NCI-H2196 treated with DMSO at 0.1 percent for 48 hours (cell line): Measurements from ENCODE around the gene NOC2L.

Experiments used
- DNase-seq: peaks from one replicate; lab custom pipeline; 2025; ENCODE audit not compliant: unreplicated experiment; lab: John Stamatoyannopoulos, UW

Gene NOC2L

DNA sequence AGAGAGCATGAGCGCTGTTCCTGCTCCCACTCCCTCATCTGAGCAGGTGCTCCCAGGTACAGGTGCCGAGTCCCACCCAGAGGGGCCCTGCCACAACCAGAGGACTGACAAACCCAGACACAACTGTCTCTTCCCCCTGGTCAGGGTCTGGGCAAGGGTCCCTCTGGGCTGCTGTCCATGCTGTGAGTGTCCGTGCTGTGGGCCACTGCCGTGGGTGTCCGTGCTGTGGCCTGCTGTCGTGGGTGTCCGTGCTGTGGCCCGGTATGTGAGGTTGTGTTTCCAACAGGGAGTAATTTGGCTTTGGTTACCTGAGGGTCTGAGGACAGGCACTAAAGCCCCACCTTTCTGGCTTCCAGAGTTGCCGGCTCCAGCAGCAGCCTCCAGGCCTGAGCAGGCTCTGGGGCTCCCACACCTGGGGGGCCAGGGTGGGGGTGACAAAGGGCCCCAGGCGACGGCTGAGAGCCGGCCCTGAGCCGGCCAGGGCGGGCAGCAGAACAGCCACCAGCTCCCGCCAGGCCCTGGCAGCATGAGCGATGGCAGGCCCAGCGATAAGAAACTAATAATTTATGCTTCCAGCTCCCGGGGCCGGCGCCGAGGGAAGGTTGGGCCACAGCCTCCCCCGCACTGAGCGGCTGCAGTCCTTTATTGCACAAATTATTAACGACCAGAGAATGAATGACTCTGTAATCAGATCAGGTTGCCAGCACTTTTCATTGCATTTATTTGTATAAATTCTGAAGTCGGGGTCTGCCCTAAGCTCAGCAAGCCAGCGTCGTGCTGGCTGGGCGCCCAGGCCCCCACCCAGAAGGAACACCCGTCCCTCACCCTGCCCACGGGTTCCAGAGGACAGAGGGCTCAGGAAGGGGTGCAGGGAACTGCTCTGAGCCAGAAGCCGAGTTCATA, 42.6 kb downstream of the NOC2L start:
- DNase-seq, result no peak

DNA sequence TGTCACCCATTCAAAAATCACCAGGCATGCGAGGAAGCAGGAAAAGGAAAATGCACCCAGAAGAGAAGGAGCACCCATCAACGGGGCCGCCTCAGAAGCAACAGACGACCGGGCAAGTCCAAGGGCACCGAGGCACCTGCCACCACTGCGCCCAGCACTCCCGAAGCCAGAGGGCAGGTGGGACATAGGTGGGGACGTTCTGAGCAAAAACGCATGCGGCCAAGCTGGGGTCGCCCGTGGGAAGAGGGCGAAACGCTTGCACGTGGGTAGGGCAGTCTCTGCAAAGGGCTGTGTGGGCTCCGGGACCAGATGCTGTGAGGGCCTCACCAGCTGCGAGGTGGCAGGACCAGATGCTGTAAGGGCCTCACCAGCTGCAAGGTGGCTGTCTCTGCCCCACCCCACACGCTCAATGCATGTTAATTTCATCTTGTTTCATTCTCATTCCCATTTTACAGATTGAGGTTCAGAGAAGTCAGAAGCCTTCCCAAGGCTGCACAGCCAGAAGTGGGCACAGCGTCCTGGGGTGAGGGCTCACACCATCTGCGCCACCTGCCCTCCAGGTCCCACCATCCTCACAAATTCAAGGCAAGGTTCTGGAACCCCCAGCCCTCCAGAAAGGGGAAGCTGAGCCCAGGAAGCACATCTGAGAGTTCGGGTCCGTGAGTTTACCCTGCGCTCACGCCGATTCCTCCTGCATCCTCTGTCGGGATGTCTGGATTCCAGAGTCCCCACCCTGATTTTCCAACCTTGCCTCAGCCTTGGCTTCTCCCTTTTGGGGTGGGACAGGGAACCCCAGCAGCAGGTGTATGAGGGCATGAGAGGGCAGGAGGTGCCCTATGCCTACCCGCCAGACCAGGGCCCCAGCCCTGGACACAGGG, 43.5 kb downstream of the NOC2L start:
- no peak for DNase-seq

DNA sequence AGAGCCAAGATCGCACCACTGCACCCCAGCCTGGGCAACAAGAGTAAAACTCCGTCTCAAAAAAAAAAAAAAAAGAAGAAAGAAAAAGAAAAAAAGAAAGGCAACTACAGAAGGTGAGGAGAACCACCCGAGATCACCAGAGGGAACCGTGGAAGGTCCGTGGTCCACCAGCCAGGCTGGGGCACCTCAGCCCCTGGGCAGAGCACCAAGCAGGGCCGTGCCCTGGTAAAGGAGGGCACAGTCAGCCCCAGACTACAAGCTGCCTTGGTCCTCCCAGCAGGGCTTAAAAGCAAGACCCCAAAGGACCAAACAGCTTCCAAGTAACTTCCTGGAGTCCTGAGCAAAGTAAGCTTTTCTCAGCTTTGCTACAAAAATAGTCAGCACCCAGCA, 44.2 kb downstream of the NOC2L start:
- no peak for DNase-seq

DNA sequence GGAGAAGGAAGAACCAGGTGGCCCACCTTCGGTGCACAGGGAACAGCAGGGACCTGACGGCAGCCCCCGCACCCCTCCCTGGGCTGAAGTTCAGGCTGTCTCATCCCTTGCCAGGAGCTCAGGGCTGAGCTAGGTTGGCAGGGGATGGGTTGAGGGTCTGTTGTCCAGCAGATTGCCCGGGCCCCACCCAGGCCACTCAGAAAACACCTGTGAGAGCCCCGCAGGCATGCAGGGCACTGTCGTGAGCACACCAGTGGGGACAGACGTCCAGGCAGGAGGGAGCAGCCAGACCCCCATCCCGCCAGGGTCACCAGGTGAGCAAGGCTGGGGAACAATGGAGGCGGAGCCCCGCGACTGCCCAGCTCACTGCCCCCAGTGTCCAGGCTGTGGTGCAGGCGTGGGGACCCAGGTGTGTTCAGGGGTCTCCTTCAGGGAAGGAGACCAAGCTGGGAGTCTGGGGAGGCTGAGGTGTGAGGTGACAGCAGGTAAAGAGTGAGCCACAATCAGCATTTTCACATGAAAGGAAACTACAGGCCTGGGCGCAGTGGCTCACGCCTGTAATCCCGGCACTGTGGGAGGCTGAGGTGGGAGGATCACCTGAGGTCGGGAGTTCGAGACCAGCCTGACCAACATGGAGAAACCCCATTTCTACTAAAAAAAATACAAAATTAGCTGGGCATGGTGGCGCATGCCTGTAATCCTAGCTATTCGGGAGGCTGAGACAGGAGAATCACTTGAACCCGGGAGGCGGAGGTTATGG, 44.7 kb downstream of the NOC2L start:
- no peak for DNase-seq

DNA sequence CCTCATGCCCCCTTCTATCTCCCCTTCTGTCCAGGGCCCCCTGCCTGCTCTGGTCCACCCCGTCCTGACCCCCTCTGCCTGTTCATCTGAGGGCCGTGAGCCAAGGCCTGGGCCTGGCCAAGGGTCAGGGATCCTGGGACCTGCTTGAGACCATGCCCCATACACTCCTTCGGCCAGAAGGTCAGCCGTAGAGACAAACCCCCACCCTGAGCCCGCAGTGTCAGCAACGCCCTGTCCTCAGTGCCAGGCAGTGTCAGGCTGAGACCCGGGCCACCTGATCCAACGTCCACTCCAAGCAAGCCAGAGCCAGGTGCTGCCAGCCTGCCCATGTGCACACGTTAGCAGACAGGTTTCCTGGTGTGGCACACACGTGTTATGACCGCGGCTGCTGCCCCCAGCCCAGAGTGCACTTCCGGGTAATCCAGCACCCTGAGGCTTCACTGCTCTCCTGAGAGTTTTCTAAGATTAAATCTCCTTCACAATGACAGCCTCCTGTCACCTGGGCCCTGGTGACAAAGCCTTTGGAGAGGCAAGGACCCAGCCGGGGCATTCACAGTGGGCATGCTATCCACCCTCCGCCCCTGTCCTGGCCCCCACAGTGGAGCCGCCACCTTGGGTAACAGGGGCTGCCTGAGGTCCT, 45.4 kb downstream of the NOC2L start:
- no peak for DNase-seq

DNA sequence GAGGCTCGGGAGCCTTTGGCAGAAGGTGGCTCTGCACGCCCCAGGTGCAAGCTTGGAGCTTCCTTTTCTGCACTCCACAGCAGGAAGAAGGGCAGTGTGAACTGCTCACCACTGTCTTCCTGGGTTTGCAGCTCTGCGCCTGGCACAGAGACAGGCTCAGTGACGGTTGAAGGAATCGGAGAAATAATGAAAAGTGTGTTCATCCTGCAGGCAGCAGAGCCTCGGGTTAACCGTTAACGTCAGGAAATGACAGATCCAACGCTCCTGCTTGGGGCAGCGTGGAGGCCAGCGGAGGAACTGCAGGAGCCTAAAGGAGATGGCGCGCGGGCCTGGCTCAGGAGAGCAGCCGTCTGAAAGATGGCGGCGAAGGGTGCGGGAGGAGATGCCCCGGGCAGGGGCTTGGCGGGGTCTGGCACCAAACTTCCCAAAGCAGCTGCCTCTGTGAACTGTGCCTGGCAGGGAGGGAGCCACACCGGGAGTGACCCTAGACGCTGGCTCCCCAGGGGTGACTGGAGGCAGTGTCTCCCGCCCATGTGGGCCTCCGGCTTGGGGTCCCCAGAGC, 46.2 kb downstream of the NOC2L start:
- no peak for DNase-seq

- no peak for DNase-seq
These were observed 46.9 kb downstream of the NOC2L start for GRCh38 chr1:911875-912739.

GRCh38 chr1:910881-911721, 48.0 kb downstream of the NOC2L start:
- DNase-seq, result no peak

- no peak for DNase-seq
These were observed 48.7 kb downstream of the NOC2L start for GRCh38 chr1:910311-910880.

GRCh38 chr1:909861-910310, 49.2 kb downstream of the NOC2L start:
- no peak for DNase-seq

GRCh38 chr1:908661-909060, 50.4 kb downstream of the NOC2L start:
- no peak for DNase-seq

DNA sequence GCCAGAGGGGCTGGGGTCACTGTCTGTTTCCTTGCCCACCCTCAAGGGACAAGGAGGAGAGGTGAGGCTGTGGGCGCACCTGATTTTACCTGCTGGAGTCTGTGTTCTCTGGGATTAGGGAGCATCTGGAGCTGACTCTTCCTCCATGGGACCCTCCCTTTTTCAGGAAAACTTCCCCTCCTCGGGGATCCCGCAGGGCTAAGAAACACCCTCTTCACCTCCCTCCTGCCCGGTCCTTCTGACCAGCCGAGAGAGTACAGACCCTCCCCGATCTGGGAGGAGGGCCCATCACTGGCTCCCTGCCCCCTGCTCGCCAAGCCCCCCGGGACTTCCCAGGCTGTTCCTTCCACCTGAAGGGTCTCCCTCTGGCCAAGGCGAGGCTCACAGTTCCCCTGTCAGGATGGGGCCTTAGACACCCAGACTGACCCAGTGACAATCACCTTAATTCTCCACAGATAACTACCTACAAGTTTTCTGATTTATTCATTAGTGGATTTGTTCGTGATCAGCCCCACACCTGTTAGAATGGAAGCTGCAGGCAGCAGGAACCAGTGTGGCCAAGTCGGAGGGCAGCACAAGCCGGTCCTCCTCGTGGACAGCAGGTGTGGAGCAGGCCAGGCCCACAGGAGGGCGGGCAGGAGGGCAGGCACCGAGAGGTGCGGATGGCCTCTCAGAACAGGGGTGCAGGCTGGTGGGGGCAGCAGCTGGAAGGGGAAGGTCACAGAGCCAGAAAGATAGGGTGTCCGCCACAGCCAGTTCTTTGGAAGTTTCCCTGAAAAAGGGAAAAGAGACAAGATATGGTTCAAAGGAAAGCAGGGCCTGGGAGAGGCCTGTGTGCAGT, 51.2 kb downstream of the NOC2L start:
- no peak for DNase-seq

DNA sequence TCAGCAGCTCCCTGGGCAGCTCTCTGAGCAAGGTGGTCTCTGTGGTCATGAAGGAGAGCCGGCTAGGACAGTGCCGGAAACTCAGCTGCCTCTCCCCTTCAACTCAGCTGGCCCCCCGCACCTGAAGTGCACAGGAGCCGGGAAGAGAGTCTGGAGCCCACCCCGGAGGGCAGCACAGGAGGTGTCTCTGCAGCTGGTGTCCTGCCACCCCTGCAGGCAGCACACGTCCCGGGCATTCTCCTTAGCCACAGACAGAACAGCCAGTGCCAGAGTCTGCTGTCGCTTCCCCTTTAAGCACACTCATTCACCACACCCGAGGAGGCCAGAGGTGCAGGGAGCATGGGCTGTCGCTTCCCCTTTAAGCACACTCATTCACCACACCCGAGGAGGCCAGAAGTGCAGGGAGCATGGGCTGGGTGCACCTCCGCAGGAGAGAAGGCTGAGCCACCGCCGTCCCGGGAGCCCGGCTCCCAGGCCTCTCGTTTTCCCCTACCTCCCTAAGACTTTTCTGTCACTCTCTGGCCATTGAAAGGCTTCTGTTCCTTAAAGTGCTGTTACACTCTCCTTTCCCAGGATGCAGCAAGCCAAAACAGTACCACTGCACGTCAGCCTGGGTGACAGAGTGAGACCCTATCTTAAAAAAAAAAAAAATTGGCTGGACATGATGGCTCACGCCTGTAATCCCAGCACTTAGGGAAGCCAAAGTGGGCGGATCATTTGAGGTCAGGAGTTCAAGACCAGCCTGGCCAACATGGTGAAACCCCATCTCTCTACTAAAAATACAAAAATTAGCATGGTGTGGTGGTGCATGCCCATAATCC, 52.2 kb downstream of the NOC2L start:
- DNase-seq, result no peak

DNA sequence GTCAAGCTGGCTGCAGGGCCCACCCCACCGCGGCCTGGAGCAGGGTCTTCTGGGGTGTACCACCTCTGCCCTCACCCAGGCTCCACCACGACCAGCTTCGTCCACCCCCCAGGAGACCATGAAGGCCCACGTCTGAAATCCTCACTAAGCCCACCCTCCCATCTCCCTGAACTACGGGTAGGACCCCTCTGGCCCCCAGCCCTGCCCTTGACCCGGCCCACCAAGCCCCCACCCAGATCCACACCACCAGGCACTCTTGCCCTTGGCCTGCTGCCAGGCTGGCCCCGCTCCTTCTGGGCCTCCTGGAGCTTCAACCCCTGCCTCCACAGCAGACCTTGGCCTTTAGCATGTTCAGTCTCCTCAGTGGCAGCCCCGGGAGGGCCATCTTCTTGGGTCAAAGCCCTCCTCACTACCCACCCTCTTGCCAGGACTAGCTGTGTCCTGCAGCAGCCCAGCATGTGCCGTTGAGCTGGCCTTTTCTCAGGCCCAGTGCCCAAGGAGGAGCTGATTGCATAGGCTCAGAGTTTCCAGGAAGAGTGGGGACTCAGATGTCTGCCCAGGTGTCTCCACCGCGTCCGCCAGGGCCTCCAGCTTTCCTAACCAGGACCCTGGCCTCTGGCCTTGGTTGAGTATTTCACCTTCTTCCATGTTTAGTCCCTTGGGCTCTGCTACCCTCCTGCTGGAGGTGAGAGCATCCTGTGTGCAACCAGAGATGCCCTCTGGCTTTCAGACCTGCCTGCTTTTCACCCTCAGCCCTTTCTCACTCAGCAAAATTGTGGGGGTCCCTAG, 53.1 kb downstream of the NOC2L start:
- no peak for DNase-seq

DNA sequence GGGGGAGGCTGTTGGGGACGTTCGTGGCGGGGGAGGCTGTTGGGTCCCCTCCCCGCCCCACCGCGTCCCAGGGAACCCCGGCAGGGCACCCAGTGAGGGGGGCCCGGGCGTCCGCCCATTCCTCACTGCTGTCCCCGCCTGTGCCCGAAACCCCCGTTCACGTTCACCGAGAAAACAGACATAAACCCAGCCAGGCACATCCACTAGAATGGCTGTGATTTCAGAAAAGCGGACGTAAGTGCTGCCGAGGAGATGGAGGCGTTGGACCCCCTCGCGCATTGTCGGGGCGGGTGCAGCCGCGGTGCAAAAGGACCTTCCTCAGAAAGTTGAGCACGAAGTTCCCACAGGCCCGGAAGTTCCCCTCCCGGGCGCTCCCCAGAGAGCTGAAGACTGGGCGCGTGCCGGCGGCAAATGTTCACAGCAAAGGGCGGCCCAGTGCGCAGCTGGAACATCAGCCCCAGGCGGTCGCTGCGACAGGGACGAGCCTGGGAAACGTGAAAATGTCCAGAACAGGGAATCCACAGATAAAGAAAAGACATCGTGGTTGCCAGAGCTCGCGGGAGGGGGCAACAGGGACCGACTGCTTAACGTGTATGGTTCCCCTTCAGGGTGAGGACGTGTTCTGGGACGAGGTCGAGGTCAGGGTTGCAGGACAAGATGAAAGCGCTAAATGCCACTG, 53.8 kb downstream of the NOC2L start:
- no peak for DNase-seq
